NCI-H1694 (cell line): Measurements from ENCODE around the gene HCFC1.
"Not testable (repeated sequence)": the region's sequence is repeated elsewhere in the genome, so short reads cannot be mapped to it uniquely, and the experiment has no call there.

ENCODE experiments used
- DNase-seq: peaks from one replicate; lab custom pipeline; 2025; lab: John Stamatoyannopoulos, UW

HCFC1 gene

DNA sequence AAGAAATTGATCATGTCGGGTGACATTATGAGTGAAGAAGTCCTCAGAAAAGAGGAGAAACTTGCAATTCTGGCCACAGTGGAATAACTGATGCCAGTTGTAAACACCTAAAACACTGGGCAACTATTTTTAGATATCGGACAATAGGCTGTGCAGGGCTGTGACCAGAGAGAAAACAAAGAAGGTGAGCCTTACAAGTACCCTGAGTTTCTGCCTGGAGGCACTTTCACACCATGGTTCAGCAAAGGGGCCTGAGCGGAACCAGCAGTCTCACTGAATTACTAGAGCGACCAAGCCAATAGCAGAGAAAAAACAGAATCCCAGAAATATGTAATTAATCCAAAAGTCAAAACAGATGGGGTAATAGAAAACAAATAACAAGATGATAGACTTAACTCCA is 36.9 kb upstream of the HCFC1 start:
- DNase-seq = no peak

DNA sequence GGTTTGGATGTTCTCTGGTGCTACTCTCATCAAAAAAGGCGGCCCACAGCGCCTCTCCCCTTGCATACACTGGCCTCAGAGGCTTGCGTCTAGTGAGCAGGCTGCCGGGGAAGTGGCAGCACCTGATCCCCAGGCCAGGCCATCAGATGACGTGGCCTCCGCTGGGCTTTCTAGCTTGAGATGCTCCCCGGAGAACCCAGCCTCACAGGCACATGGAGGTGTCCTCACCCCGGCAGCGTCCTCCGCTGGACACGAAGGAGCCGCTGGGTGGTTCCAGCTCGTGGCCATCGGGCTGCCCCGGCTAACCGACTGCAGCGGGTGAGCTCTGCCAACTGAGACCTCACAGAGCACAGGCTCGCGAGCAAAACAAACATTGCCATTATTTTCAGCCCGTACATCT is 35.3 kb upstream of the HCFC1 start:
- no peak for DNase-seq

DNA sequence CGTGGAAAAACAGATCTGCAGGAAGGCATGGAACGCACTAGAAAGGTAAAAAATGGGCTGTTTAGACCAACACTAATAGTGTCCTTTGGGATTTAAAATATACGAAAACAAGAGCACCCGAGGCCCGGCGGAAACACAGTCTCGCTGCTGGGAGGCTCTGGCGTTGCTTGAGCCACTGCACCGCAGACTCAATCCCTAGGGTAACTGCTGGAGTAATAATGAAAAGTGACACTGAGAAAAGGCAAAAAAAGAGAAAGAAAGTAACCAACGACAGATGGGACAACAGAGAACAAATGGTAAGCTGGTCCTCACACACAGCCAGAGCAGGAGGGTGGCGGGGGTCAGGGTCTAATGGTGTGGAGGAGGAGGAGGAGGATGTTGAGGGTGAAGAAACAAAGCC is 32.7 kb upstream of the HCFC1 start:
- peak; percentile 12 for DNase-seq

DNA sequence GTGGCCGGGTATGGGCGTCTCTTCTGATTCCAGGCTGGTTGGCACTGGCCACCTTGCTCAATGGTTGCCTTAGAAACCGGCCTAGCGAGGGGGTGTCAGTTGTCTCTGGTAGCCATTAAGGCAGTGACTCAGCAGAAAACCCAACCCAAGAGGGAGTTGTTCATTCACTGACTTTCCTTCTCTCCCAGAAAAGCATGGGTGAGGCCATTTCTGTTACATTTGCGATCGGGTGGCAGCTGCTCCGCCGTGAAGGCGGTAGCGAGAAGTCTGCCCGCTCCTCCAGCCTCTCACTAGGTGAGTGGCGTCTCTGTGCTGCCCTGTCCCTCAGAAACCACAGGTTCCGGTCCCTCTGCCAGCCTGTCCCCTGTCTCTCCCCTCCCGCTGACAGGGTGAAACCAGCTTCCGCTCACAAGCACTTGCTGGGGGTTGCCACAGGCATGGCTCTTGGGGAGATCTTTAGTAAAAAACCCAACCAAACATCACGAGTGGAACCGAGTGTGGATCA is 30.6 kb upstream of the HCFC1 start:
- no peak for DNase-seq

DNA sequence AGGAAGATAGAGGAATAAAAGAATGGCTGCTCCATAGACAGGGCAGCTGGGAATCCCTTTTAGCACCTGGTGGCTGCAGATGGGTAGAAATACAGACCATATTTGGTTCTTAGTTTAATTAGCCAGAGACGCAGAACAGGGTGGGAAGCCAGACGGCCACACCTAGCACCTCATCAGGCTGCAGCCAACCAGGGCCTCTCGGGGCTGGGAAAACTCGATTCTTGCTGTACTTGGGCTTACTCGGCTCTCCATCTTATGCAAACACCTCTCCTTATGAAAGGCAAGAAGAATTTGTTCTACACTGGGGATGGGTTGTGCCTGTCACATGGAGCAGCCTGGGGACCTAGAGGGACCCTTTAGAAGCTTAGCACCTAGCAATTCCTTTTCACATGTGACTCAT is 28.4 kb upstream of the HCFC1 start:
- no peak for DNase-seq

DNA sequence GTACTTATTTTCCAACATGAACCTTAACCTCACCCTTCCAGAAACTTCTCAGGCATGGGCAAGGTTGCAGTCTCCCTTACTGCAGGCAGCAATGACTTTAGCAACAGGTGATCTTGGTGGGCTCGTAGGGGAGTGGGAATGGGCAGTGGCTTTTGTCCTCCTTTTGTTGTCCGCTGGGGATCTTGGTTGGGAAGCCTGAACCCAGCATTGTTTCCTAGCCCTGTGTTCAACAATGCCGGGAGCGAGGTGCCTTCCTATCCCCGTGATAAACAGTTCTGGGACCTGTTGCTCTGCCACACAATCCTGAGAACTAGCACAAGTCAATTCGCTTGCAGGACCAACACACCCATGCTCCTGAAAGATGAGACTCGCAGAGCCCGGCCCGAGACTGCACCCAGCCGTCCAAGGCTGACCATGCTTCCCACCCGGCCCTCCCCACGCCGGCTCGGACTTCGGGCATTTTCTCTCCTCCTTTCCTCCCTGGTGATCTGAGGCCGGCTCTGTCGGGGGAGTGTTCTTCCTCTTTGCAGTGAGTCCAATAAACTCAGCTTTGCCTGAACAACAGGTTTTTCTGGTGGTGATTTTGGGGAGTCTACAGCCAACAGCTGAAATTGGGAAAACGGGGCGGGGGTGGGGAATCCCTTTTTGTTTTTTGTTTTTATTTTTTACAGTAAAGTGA is 27.9 kb upstream of the HCFC1 start:
- no peak for DNase-seq

DNA sequence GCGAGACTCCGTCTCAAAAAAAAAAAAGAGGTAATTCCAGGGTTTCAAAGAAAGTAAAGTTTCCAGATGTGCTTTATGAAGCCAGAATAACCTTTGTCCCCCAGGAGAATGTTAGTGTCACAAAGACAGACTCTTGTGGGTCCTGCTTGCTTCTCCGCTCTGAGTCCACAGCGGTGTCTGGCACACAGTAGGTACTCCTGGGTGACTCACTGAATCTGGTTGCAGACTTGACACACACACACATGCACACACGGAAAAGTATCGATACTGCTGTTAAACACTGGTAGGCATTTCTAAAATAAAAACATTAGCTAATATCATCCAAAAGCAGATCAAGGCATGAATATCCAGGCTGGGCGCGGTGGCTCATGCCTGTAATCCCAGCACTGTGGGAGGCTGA is 23.9 kb upstream of the HCFC1 start:
- no peak for DNase-seq

DNA sequence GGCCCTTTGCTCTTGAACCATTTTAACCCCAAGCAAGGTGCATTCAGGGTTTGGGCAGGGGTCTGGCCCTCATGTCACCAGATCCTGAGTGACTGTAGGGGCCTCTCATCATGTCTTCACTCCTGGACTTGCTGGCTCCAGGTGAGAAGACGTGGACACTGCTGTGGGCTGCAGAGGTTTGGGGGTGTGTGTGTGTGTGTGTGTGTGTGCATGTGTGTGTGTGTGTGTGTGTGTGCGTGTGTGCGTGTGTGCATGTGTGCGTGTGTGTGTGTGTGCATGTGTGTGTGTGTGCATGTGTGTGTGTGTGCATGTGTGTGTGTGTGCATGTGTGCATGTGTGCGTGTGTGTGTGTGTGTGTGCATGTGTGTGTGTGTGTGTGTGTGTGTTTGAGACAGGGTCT is 22.8 kb upstream of the HCFC1 start:
- DNase-seq = not testable (repeated sequence)

DNA sequence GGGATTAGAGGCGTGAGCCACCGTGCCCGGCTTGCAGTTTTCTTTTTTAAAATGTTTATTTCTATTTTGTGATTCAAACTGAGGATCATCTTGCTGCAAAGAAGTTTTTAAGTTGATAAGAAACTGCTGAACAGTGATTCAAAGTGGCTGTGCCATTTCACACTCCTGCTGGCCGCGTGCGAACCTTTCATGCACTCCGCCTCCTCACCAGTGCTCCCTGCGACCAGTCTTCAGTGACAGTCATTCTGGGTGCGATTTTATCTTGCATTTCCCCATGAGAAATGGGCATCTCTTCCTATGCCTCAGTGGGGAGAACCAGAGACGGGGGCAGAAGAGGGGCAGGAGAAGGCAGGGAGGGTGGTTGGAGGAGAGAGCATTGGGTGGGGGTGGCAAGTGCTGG is 22.4 kb upstream of the HCFC1 start:
- no peak for DNase-seq

DNA sequence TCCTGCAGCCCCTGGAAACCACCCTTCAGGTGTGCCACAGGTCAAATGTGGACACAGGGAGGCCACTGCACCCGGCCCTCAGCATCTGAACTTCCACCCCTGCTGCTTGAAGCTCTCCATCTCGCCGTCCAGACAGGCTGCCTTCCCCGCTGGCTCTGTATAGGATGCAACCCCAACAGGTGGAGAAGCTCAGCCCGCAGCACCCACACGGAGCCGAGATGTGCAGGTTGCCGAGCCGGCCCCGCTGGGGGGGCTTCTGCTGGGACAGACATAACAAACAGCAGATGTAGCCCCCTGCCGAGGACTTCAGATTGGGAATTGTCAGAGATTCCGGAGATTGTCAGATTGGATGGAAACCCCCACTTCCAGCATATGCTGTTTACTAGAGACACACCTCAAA is 21.5 kb upstream of the HCFC1 start:
- DNase-seq = peak; percentile 84

DNA sequence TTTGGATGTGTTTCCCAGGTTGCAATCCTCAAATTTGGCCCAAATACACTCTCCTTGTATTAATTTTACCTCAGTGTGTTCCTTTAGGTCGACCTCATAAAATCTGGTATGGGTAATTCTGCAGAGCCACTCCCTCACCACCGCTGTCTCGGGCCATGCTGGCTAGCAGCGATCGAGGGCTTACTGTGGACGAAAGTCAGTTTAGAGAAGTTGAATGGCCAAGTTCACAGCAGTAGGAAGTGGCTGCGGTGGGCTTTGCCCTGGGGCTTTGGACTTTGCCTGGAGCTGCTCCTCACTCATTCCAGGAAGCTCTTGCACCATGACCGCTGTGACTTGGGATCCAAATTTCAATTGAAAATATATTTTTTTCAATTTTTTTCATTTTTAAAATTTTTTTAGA is 20.6 kb upstream of the HCFC1 start:
- DNase-seq = no peak

DNA sequence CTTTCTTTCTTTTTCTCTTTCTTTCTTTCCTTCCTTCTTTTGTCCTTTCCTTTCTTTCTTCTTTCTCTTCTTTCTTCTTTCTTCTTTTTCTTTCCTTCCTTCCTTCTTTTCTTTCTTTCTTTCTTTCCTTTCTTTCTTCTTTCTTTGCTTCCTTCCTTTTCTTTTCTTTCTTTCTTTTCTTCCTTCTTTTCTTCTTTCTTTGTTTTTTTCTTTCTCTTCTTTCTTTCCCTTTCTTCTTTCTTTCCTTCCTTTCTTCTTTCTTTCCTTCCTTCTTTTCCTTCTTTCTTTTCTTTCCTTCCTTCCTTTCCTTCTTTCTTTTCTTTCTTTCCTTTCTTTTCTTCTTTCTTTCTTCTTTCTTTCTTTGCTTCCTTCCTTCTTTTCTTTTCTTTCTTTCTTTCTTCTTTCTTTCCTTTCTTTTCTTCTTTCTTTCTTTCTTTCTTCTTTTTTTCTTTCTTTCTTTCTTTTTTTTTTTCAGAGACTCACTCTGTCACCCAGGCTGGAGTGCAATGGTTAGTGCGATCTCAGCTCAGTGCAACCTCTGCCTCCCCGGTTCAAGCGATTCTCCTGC is 19.5 kb upstream of the HCFC1 start:
- no peak for DNase-seq

DNA sequence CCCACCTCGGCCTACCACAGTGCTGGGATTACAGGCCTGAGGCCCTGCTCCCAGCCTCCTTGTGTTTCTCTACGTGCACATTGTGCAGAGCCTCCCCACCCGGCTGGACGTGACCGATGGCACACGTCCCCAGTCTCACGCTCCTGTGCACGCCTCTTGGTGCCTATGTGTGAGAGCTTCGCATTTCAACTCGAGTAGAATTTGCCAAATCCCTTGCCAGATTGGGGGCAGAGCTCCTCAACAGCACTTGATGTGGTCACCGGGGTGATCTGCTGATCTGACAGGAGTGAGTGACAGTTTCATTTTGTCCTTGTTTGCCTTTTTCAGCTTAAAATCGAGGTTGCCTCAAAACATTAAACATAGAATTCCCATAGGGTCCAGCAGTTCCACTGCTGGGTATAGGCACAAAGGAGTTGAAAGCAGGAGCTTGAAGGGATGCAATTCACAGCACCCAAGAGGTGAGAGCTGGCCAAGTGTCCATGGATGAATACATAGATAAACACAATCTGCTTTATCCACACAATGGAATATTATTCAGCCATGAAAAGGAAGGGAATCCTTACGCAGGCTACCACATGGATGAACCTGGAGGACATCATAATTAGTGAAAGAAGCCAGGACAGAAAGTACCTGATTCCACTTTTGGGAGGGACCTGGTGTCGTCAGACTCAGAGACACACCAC is 18.5 kb upstream of the HCFC1 start:
- DNase-seq = no peak

DNA sequence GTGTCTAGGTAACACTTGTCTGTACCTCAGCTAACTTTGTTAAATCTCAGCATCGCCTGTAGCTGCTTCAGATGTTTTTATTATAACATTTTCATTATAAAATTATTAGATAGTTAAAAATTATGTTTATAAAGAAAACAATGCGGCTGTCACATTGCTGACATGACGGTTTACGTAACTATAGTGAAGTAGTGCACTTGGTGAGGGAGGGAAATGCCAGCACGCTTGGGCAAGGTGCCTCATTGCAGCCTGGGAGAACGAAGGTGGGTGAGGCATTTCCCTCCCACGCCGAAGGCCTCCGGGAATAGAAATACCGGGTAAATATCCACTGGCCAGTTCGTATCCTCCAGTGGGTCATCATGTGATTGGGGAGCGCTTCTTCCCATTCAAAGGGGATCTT is 16.9 kb upstream of the HCFC1 start:
- no peak for DNase-seq

DNA sequence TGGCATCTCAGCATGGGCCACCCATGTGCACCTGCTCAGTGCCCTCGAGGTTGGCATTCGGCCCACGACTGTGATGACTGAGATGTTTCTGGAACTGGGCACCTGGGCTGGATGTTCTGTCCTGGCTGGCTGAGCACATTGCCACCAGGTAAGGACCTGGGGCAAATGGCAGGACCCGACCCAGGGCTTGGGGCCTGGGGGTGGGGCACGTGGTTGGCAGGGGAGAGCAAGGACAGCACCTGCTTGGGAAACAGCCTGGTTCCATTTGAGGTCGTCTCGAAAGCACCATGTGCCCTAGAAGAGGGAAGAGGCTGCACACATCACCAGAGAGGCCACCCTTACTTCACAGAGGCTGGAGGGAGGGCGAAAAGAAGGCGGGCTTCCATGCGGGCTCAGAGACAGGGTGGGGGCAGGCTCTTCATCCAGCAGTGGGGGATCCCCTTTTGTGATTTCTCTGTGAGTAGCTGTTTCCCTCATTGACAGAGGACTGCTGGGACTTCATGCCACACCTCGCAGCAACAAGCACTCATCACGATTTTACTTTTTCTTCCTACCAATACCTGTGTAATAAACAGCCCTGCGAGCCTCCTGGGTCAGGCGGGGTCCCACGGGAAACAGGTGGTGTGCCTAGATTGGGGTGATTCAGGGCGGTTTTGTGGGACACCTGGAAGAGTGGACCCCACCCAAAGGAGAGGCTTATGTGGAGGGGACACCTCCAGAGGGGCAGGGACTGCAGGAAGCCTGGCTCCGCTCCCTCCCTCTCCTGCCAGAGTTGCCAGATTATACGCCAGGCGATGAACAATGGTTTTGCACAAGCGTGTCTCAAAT is 12.9 kb upstream of the HCFC1 start:
- DNase-seq = no peak

DNA sequence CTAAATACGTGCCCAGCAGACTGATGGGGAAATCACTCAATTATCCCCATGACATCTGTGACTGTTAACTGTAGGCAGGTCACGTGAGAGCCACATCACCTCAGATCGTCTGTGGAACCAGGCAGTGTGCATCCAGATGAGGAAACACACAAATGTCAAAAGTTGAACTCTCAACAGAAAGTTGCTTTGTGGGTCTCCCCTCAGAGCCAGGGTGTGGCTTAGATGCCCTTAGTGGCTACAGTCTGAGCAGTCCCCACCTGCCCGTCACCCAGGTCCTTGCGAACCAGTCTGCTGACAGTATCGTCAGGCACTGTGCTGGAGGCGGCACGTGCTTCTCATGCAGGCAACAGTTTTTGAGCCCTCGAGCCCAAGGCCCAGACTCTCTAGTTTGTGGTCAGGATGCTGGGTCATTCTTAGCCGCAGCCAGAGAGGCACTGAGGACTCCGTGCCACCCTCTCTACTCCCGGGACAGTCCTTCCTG is 11.7 kb upstream of the HCFC1 start:
- no peak for DNase-seq

DNA sequence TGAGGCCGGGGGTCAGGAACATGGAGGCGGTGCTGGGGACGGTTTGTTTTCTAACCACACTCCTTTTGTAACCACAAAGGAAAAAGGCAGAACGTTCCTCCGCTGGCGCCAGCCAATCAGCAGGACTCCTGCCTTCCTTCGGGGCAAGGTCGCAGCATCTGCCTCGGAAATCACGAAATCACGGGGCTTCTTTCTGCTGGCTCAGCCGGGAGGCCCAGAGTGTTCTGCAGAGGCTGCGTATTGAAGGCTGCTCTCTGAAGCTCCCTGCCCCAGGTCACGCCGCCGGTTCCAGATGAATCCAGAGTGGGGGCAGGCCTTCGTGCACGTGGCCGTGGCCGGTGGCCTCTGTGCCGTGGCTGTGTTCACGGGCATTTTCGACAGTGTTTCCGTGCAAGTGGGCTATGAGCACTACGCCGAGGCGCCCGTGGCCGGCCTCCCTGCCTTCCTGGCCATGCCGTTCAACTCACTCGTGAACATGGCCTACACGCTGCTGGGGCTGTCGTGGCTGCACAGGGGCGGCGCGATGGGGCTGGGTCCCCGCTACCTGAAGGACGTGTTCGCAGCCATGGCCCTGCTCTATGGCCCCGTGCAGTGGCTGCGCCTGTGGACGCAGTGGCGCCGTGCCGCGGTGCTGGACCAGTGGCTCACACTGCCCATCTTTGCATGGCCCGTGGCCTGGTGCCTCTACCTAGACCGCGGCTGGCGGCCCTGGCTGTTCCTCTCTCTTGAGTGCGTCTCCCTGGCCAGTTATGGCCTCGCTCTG is 10.3 kb upstream of the HCFC1 start:
- no peak for DNase-seq

DNA sequence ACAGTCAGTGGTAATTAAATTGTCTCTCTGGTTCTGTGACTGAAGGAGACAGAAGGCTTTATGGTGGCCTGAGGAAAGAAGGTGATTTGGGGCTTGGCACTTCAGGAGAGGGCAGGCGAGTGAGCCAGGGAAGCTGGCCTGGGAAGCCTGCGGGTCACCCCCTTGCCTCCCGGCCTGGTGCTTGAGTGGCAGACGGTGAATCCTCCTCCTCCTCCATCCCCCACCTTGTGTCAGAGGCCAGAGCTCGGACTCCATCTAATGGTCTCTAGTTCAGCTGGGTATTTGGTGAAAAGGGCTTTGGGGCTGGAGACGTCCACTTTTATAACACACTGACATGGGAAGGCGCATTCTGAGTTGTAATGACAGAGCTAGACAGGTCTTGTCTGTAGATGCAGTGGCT is 9.6 kb upstream of the HCFC1 start:
- DNase-seq = no peak

DNA sequence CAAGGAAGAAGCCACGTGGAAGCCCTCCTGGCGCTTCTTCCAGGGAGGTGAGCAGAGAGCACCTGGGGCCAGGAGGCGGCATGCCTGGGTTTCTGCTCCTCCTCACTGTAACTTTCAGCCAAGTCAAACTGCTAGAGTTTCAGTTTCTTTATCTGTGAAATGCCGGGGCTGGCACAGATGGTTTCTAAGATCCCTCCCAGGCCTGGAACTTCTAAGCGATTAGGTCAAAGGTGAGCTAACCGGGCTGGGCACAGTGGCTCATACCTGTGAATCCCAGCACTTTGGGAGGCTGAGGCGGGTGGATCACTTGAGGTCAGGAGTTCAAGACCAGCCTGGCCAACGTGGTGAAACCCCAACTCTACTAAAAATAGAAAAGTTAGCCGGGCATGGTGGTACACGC is 8.8 kb upstream of the HCFC1 start:
- not testable (repeated sequence) for DNase-seq

DNA sequence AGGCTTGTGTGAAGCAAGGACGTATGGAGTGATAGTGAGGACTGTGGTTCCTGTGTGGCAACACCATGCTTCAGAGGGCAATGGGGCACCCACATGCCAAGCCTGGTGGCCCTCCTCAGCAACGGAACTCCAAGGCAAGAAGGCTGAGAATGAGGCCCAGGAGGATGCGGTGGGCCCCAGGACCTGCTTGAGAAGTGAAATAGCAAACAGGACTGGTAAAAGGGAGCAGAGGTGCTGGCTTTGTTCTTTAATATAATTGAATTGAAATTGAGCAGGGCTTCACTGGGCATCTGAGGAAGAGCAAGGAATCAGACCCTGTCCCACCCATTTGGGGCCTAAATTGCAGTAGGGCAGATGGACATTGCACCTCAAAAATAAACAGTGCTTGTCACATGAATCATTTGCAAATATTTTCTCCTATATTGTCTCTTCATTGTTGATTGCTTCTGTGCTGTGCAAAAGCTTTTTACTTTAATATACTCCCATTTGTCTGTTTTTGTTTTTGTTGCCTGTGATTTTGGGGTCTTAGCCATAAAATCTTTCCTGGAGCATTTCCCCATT is 3.2 kb upstream of the HCFC1 start:
- DNase-seq = no peak

DNA sequence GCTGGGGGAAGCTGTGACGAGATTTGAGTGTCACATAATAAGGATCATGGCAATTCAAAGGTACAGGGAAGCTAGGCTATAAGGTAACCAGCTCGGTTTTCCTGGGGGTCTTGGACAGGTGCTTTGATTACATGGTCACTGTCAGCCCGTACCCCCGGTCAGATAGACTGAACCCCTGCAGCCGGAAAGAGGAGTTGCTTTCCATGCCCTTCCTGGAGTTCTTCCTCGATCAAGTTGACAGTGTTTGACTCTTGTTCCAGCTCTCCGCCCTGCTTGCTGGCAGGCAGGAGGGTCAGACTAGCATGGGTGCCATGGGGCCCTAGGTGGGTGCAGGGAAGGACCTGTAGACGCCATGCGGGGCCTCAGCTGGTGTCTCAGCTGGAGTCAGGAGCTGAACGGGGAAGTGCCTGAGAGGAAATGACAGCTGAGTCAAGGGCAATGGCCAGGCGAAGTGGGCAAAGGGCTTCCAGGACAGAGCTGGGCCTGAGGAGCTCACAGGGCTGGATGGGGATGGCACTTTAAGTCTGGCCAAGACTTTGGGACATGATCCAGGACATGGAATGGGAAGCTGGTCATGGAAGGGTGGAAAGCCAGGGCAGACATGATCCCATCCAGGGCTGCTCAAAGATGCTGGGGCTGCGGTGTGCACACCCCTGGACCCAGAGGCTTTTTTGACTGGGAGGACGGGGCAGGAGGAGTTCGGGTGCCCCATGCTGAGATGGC is 2.5 kb upstream of the HCFC1 start:
- DNase-seq = no peak
